Stimulated activated memory B cell treated with anti-CD40 and anti-IgM and Interleukin-4, amounts not matched to agents 10 μg/mL and 1 μg/mL and 100 μg/mL, for 72 hours (primary cell): ENCODE measurements around the gene PWWP3B.
"Not testable (repeated sequence)": the region's sequence is repeated elsewhere in the genome, so short reads cannot be mapped to it uniquely, and the experiment has no call there.

Experiments
- ATAC-seq: fragments of 150-1000 bp; cut with Tn5 transposase; 2 replicates; pipeline ENCODE4 v1.10.0; 2021
- H3K27ac Mint-ChIP-seq: one replicate; pipeline ENCODE4 v1.8.0; 2022; ENCODE audit warnings: mild to moderate bottlenecking, mixed read lengths
- H3K27me3 Mint-ChIP-seq: one replicate; pipeline ENCODE4 v1.8.0; 2022; ENCODE audit warnings: mixed read lengths
- H3K36me3 Mint-ChIP-seq: one replicate; pipeline ENCODE4 v1.8.0; 2022; ENCODE audit warnings: mixed read lengths
- H3K4me1 Mint-ChIP-seq: one replicate; pipeline ENCODE4 v1.8.0; 2022; ENCODE audit warnings: mixed read lengths
- H3K4me3 Mint-ChIP-seq: one replicate; pipeline ENCODE4 v1.8.0; 2022; ENCODE audit warnings: mild to moderate bottlenecking, moderate library complexity, mixed read lengths
- H3K9me3 Mint-ChIP-seq: one replicate; pipeline ENCODE4 v1.8.0; 2022; ENCODE audit warnings: mixed read lengths

The PWWP3B gene

GRCh38 chrX:106168107-106168506 is at the start of gene PWWP3B:
Gene PWWP3B, plus strand, starts transcription at chrX:106168305. Its CDS starts 37,128 bp downstream, at chrX:106205433.
- no peaks in the 10 kb centered on the region for H3K27me3 Mint-ChIP-seq
- H3K9me3 Mint-ChIP-seq, result no peaks in the 10 kb centered on the region
- H3K36me3 Mint-ChIP-seq, result no peaks in the 10 kb centered on the region

GRCh38 chrX:106139048-106139447 is 29.1 kb upstream of the PWWP3B start:
- Mint-ChIP-seq H3K4me1 (no peaks in the 10 kb centered on the region), H3K27ac (no peak overlapping the region), H3K27me3 (no peaks in the 10 kb centered on the region), H3K9me3 (no peaks in the 10 kb centered on the region), H3K36me3 (no peaks in the 10 kb centered on the region), H3K4me3 (no peak overlapping the region)
- no peak for ATAC-seq

More at GRCh38 chrX:106168107-106168506, at the start of gene PWWP3B:
- no peak within 1 kb of the TSS for H3K4me3 Mint-ChIP-seq
- H3K4me1 Mint-ChIP-seq, result no peaks in the 10 kb centered on the region
- H3K27ac Mint-ChIP-seq, result no peak within 1 kb of the TSS
- no peak for ATAC-seq

DNA sequence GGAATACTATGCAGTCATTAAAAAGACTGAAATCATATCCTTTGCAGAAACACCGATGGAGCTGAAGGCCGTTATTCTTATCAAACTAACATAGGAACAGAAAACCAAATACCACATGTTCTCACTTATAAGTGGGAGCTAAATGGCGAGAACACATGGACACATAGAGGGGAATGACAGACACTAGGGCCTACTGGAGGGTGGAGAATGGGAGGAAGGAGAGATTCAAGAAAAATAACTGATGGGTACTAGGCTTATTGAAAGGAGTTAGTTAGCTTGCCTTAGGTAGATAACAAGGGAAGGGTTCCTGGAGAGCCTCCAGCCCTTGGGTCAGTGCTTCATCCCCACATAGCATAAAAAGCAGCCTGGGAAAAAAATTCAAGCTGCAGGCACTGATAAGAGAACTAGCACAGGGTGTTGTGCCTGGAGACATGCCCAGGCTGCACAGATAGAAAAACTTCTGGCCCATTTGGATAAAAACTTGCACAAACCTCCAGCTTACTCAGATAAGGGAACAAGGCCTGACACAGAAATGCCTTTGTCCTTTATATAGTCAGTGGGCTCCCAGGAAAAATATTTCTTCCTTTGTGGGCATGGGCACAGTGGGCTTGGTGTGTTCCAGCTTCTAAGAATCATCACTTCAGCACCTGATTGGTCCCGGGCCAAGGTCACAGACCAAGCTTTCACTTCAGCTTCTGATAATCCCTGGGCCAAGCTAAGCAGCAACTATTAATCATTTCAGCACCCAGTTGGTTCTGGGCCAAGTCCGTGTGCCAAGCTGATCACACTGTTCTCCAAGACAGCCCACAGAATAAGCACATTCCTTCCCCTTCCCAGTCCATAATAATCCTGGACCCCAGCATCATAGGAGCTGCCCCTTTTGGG is 23.1 kb upstream of the PWWP3B start:
- Mint-ChIP-seq H3K9me3 (peaks cover 3% of the 10 kb centered on the region), H3K27ac (no peak overlapping the region), H3K27me3 (no peaks in the 10 kb centered on the region), H3K36me3 (no peaks in the 10 kb centered on the region), H3K4me1 (no peaks in the 10 kb centered on the region), H3K4me3 (no peak overlapping the region)
- ATAC-seq, result no peak

DNA sequence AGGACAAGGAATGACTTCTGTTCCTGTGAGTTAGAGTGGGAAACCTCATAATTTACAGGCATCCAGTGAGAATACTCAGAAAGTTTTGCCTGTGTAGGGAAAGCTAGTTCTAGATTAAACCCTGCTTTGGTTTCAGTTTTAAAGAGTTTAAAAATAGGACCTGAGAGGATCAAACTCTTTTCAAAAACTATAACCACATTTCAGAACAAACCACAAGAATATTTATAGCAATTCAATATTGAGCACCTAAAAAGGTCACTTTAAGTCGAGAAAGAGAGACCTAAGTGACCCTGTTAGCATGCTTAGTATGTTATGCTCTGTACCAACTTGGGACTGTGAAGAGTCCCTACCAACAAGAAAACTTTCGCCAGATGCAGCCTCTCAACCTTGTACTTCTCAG is 17.4 kb upstream of the PWWP3B start:
- Mint-ChIP-seq H3K9me3 (peaks cover 5% of the 10 kb centered on the region), H3K27me3 (no peaks in the 10 kb centered on the region), H3K36me3 (no peaks in the 10 kb centered on the region), H3K4me1 (no peaks in the 10 kb centered on the region), H3K4me3 (no peak overlapping the region), H3K27ac (no peak overlapping the region)
- no peak for ATAC-seq

- Mint-ChIP-seq H3K9me3 (no peaks in the 10 kb centered on the region), H3K4me3 (no peak overlapping the region), H3K36me3 (no peaks in the 10 kb centered on the region), H3K27me3 (no peaks in the 10 kb centered on the region), H3K4me1 (no peaks in the 10 kb centered on the region), H3K27ac (no peak overlapping the region)
- no peak for ATAC-seq
Measured at GRCh38 chrX:106159861-106160282, 8.2 kb upstream of the PWWP3B start.

GRCh38 chrX:106170318-106170717 is 2.2 kb downstream of the PWWP3B start:
- Mint-ChIP-seq H3K4me1 (no peaks in the 10 kb centered on the region), H3K9me3 (no peaks in the 10 kb centered on the region), H3K27me3 (no peaks in the 10 kb centered on the region), H3K4me3 (no peak overlapping the region), H3K27ac (no peak overlapping the region), H3K36me3 (no peaks in the 10 kb centered on the region)
- no peak for ATAC-seq

- Mint-ChIP-seq H3K27me3 (no peaks in the 10 kb centered on the region), H3K27ac (no peak overlapping the region), H3K36me3 (no peaks in the 10 kb centered on the region), H3K9me3 (no peaks in the 10 kb centered on the region), H3K4me1 (no peaks in the 10 kb centered on the region), H3K4me3 (no peak overlapping the region)
- no peak for ATAC-seq
Measured at GRCh38 chrX:106171293-106171820, 3.3 kb downstream of the PWWP3B start.

GRCh38 chrX:106177106-106177981 is 9.2 kb downstream of the PWWP3B start:
- H3K4me1 Mint-ChIP-seq, result no peaks in the 10 kb centered on the region
- no peak for ATAC-seq
- no peaks in the 10 kb centered on the region for H3K27me3 Mint-ChIP-seq
- H3K4me3 Mint-ChIP-seq, result no peak overlapping the region
- H3K27ac Mint-ChIP-seq, result no peak overlapping the region
- H3K36me3 Mint-ChIP-seq, result no peaks in the 10 kb centered on the region
- H3K9me3 Mint-ChIP-seq, result no peaks in the 10 kb centered on the region

GRCh38 chrX:106177982-106178321 is 9.8 kb downstream of the PWWP3B start:
- no peak overlapping the region for H3K4me3 Mint-ChIP-seq
- no peaks in the 10 kb centered on the region for H3K36me3 Mint-ChIP-seq
- H3K27me3 Mint-ChIP-seq, result no peaks in the 10 kb centered on the region
- H3K4me1 Mint-ChIP-seq, result no peaks in the 10 kb centered on the region
- ATAC-seq, result no peak
- H3K27ac Mint-ChIP-seq, result no peak overlapping the region
- no peaks in the 10 kb centered on the region for H3K9me3 Mint-ChIP-seq

GRCh38 chrX:106178826-106179225 is 10.7 kb downstream of the PWWP3B start:
- Mint-ChIP-seq H3K9me3 (no peaks in the 10 kb centered on the region), H3K27me3 (no peaks in the 10 kb centered on the region), H3K27ac (no peak overlapping the region), H3K36me3 (no peaks in the 10 kb centered on the region), H3K4me1 (no peaks in the 10 kb centered on the region), H3K4me3 (no peak overlapping the region)
- ATAC-seq, result no peak

- not testable (repeated sequence) for H3K27ac Mint-ChIP-seq, H3K4me1 Mint-ChIP-seq, H3K27me3 Mint-ChIP-seq, H3K36me3 Mint-ChIP-seq, H3K4me3 Mint-ChIP-seq, ATAC-seq, H3K9me3 Mint-ChIP-seq
Measured at GRCh38 chrX:106183685-106184084, 15.6 kb downstream of the PWWP3B start.

DNA sequence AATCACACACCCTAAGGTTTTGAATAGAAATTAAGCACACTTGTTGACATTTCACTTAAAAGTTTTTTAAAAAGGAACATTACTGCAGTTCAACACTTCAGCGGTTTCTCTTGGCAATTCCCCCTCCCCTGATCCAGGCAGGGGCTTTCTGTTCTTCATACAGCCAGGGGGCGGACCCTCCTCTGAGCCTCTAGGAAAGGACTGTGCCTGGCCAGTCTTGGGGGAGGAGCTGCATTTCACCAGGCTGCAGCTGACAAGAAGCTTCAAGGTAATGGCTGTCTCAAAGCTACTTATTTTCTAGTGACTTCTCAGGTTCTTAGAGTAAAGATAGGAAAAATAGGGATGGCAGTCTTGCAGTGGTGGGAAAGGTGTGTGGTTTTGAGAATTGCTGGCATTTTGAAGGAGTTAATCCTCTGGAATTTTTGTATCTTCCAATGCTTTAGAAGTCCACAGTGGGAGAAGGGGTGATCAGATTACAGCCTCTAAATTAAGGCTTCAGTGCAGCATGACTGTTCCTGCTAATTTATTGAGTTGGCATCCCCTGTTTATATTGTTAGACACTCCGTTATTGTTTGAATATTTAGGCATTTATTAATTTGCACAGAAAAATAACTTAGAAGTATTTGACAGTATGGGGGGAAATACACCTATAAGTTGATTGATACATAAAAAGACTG is 33.5 kb downstream of the PWWP3B start:
- no peak overlapping the region for H3K27ac Mint-ChIP-seq
- no peak for ATAC-seq
- H3K4me1 Mint-ChIP-seq, result no peaks in the 10 kb centered on the region
- no peaks in the 10 kb centered on the region for H3K27me3 Mint-ChIP-seq
- no peak overlapping the region for H3K4me3 Mint-ChIP-seq
- peaks cover 3% of the 10 kb centered on the region for H3K9me3 Mint-ChIP-seq
- H3K36me3 Mint-ChIP-seq, result no peaks in the 10 kb centered on the region

DNA sequence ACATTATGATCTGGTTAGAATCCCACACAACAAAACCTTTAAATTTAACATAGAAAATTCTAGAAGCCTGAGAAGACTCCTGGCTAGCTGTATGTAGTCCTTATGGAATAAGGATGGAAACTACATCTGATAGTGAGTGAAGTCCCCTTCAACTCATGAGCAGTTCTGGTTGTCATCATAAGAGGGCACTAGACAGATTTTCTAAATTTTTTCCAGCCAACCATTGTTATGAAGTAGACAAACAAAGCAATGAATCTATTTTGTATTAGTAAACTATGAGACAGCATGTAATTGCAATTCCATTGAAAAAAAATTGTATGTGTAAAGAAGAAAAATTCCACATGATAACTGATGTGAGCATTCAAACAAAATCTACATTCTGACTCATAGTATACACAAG is 35.2 kb downstream of the PWWP3B start:
- Mint-ChIP-seq H3K27ac (no peak overlapping the region), H3K27me3 (no peaks in the 10 kb centered on the region), H3K36me3 (no peaks in the 10 kb centered on the region), H3K4me3 (no peak overlapping the region), H3K4me1 (no peaks in the 10 kb centered on the region), H3K9me3 (peaks cover 3% of the 10 kb centered on the region)
- no peak for ATAC-seq

DNA sequence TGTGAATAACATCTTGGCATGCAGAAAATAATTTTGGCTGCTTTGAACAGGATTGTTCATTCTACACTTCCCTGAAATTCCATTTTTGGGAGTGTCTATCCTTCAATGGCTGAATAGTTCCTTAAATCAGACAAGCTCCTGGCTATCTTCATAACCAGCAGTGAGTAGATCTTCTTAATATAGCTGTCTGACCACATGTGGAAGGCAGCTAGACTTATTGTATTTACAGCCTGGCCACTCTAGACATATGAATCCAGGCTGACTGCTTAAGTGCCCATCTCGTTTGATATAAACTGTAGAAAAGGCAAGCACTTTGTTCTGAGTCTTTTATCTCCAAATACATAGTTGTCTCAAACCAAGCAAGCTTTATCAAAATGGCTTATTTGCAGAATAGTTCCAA is 40.0 kb downstream of the PWWP3B start:
- Mint-ChIP-seq H3K36me3 (no peaks in the 10 kb centered on the region), H3K4me1 (no peaks in the 10 kb centered on the region), H3K4me3 (no peak overlapping the region), H3K9me3 (peaks cover 6% of the 10 kb centered on the region), H3K27me3 (no peaks in the 10 kb centered on the region), H3K27ac (no peak overlapping the region)
- ATAC-seq, result no peak
